ENCODE data around the gene OSBP2. TPM values are rescaled to one million over a fixed set of nuclear protein-coding genes. Genes with fewer than 3 reads are reported as not detected.

The OSBP2 gene
- total and polyA plus RNA-seq, 2 experiments from 2014 or later: 2.1 to 2.9 TPM

DNA sequence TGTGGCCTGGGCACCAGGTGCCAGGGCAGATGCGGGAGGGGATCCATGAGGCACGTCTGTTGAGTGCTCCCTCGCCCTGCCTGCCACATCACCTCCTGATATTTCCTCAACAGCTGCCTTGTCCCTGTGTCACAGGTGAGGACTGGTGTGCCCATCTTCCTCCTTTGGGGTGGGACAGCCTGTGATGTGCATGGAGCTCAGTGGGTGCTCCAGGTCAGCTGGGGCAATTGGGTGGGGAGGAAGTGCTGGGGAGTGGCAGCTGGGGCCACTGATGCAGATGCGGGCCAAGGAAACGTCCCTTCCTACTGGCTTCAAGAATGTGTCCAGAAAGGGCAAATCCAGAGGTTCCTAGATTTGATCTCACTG, 190.3 kb downstream of the OSBP2 start:
- Mint-ChIP-seq H3K4me1 (peaks cover 15% of the 10 kb centered on the region), H3K27me3 (ENCODE audit: insufficient read depth, low read depth, poor library complexity) (peaks cover 11% of the 10 kb centered on the region), H3K9me3 (no peaks in the 10 kb centered on the region), H3K27ac (no peak overlapping the region), H3K36me3 (ENCODE audit: low read depth) (peaks cover 3% of the 10 kb centered on the region; the same call in 1 of the 3 replicates), H3K4me3 (no peak overlapping the region)
- H3K27me3 ChIP-seq (ENCODE audit: insufficient read depth): no peaks in the 10 kb centered on the region
- DNase-seq (ENCODE audit: low spot score): no peak
- H4K20me1 ChIP-seq (replicated peaks; ENCODE audit: insufficient read depth): no peaks in the 10 kb centered on the region
- H3K4me1 ChIP-seq (ENCODE audit: insufficient read depth): peaks cover 5% of the 10 kb centered on the region; the same call in 1 of the 2 replicates
- H3K36me3 ChIP-seq (ENCODE audit: insufficient read depth): no peaks in the 10 kb centered on the region
- ATAC-seq: no peak
- no peak for TF ChIP-seq EZH2phosphoT487 (IDR thresholded peaks at IDR 0.05; ENCODE audit: unreplicated experiment)
- no peak for TF ChIP-seq ZNF462 (CRISPR knock-in tag; IDR thresholded peaks at IDR 0.05)
- TF ChIP-seq REST (IDR thresholded peaks at IDR 0.05; ENCODE audit: unreplicated experiment): no peak
- no peak for TF ChIP-seq ZNF331 (CRISPR knock-in tag; IDR thresholded peaks at IDR 0.05; ENCODE audit: low read depth)
- TF ChIP-seq, protein P1, sequence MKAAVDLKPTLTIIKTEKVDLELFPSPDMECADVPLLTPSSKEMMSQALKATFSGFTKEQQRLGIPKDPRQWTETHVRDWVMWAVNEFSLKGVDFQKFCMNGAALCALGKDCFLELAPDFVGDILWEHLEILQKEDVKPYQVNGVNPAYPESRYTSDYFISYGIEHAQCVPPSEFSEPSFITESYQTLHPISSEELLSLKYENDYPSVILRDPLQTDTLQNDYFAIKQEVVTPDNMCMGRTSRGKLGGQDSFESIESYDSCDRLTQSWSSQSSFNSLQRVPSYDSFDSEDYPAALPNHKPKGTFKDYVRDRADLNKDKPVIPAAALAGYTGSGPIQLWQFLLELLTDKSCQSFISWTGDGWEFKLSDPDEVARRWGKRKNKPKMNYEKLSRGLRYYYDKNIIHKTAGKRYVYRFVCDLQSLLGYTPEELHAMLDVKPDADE (IDR thresholded peaks at IDR 0.05): no peak
- no peak for TF ChIP-seq STAT1 (IDR thresholded peaks at IDR 0.05; ENCODE audit: unreplicated experiment)
- TF ChIP-seq NANOG (IDR thresholded peaks at IDR 0.05; ENCODE audit: borderline replicate concordance): no peak
- no peak for TF ChIP-seq POLR2AphosphoS5 (IDR thresholded peaks at IDR 0.05; ENCODE audit: low read depth)
- no peak for TF ChIP-seq CTCF (conservative IDR thresholded peaks at IDR 0.05; ENCODE audit: low read depth in 2 of 2)
- TF ChIP-seq ZNF114 (CRISPR knock-in tag; IDR thresholded peaks at IDR 0.05): no peak
- no peaks in the 10 kb centered on the region for H3K9me2 ChIP-seq (ENCODE audit: insufficient read depth)
- H3K27ac ChIP-seq (ENCODE audit: low read depth): no peak overlapping the region
- H3K4me3 ChIP-seq: no peak overlapping the region
- no peaks in the 10 kb centered on the region for H3K79me2 ChIP-seq (replicated peaks; ENCODE audit: insufficient read depth)
- H3K4me2 ChIP-seq: no peak overlapping the region
- H2AFZ ChIP-seq: no peak overlapping the region
- H3F3A ChIP-seq (replicated peaks; ENCODE audit: low read depth): no peaks in the 10 kb centered on the region
